K562 (cell line): ENCODE data around the gene BTBD18. TPM values are rescaled to one million over a fixed set of nuclear protein-coding genes. Genes with fewer than 3 reads are reported as not detected.

Experiments
- BRD9 ChIP-seq: fragments of 450-650 bp; IDR thresholded peaks from 2 replicates; pipeline ENCODE4 v1.6.1; 2018; ENCODE audit warnings: low read depth; ENCODE audit not compliant: partially characterized antibody
- CEBPZ ChIP-seq: fragments of 150-350 bp; IDR thresholded peaks from 2 replicates; pipeline ENCODE4 v1.6.1; 2014; ENCODE audit warnings: low read depth, mild to moderate bottlenecking, low read length, borderline replicate concordance
- CREB3L1 ChIP-seq: fragments of 450-650 bp; IDR thresholded peaks from 2 replicates; pipeline ENCODE4 v1.6.1; 2014; ENCODE audit warnings: low read depth, mild to moderate bottlenecking, moderate library complexity, borderline replicate concordance
- CREB5 ChIP-seq: fragments of 250-450 bp; sonication (Bioruptor Pico); IDR thresholded peaks from 2 replicates; pipeline ENCODE4 v1.5.0; 2020; ENCODE audit warnings: mild to moderate bottlenecking
- FOXK2 ChIP-seq, 2 experiments: fragments of 450-650 bp; IDR thresholded peaks in 1 of 2; conservative IDR thresholded peaks in 1 of 2; 2 replicates each; pipeline ENCODE4 v1.6.1; 2016; ENCODE audit warnings: low read depth in 2 of 2, mild to moderate bottlenecking in 1 of 2
- MCM5 ChIP-seq: fragments of 450-650 bp; IDR thresholded peaks from 2 replicates; pipeline ENCODE4 v1.6.1; 2016; ENCODE audit warnings: low read depth
- MECOM ChIP-seq: fragments of 250-450 bp; sonication (Bioruptor Pico); IDR thresholded peaks from 2 replicates; pipeline ENCODE4 v1.8.0; 2022; ENCODE audit warnings: inconsistent platforms
- NELFE ChIP-seq: IDR thresholded peaks from 2 replicates; pipeline ENCODE4 v1.6.1; 2011; ENCODE audit warnings: mild to moderate bottlenecking; ENCODE audit not compliant: insufficient read depth, insufficient read length
- POLR2G ChIP-seq: fragments of 200-400 bp; formaldehyde crosslinking; IDR thresholded peaks from 2 replicates; pipeline ENCODE4 v1.6.1; 2017; ENCODE audit warnings: low read depth, mild to moderate bottlenecking, antibody characterized with exemption, low read length, moderate library complexity
- RFX5 ChIP-seq: IDR thresholded peaks from 2 replicates; pipeline ENCODE4 v1.6.1; 2011; ENCODE audit warnings: low read depth, mild to moderate bottlenecking, improper control_type of control experiment, low read length
- TFAM ChIP-seq: fragments of 250-450 bp; sonication (Bioruptor Pico); conservative IDR thresholded peaks from 2 replicates; pipeline ENCODE4 v1.5.0; 2021; ENCODE audit warnings: mild to moderate bottlenecking, moderate library complexity
- ZBTB12 ChIP-seq: fragments of 250-450 bp; sonication (Bioruptor Pico); IDR thresholded peaks from 2 replicates; pipeline ENCODE4 v1.4.0; 2020
- ZHX1 ChIP-seq: fragments of 150-350 bp; conservative IDR thresholded peaks from 2 replicates; pipeline ENCODE4 v1.6.1; 2014; ENCODE audit warnings: low read length
- ZNF57 ChIP-seq: fragments of 450-650 bp; formaldehyde crosslinking; IDR thresholded peaks from 2 replicates; pipeline ENCODE4 v1.4.0; 2020; ENCODE audit warnings: mild to moderate bottlenecking, moderate library complexity
- ZNF668 ChIP-seq: fragments of 250-450 bp; sonication (Bioruptor Pico); IDR thresholded peaks from 2 replicates; pipeline ENCODE4 v1.8.0; 2022; ENCODE audit warnings: mild to moderate bottlenecking, inconsistent platforms
- ZNF77 ChIP-seq: fragments of 250-450 bp; sonication (Bioruptor Pico); IDR thresholded peaks from 2 replicates; pipeline ENCODE4 v1.5.0; 2020
- polyA plus RNA-seq, 8 experiments: library from polyadenylated mRNA; depleted of rRNA in 4 of 8; stranded (reverse) in 5 of 8; unstranded in 3 of 8; fragments of >200 nt; fragmentation: Nextera tagmentation in 2 of 8; fragmentation: Illumina TruSeq in 1 of 8; extraction: Ambion mirVana in 2 of 8; extraction: Trizol in 1 of 8; gene quantifications; 2 replicates each; pipeline versions ENCODE4 v1.2.1 to v1.2.3, GENCODE V29; 2011 to 2014; ENCODE audit warnings: inconsistent platforms in 1 of 8, missing spikeins in 1 of 8
- total RNA-seq, 7 experiments: library from RNA; depleted of rRNA in 6 of 7; stranded (reverse); fragments of >200 nt in 6 of 7; fragmentation: Illumina TruSeq in 2 of 7; extraction: Trizol in 2 of 7; gene quantifications; 2 replicates each; pipeline versions ENCODE4 v1.2.1 to v1.2.3, GENCODE V29; 2011 to 2021; ENCODE audit warnings: low replicate concordance in 1 of 7

BTBD18 gene
- total and polyA plus RNA-seq, 9 of the 15 experiments (the other 6 are each of a cell fraction or from before 2014, with no cell fraction given) = 0.06 TPM; not detected in 8

GRCh38 chr11:57741132-57742086 lies 10.2 kb downstream of the BTBD18 start, which contains the start of gene SELENOH (continued):
- TF ChIP-seq CREB3L1 (peak; percentile 90), NELFE (no peak), MCM5 (no peak), RFX5 (peak; percentile 76), ZNF57 (CRISPR knock-in tag) (no peak), FOXK2 (conservative IDR thresholded peaks at IDR 0.05 in 1 of 2, IDR thresholded peaks at IDR 0.05 in 1 of 2; ENCODE audit: low read depth in 2 of 2) (peak; percentile 94 to 98), ZNF668 (CRISPR knock-in tag) (no peak), CEBPZ (no peak), ZBTB12 (CRISPR knock-in tag) (no peak), POLR2G (peak; percentile 99), TFAM (CRISPR knock-in tag) (no peak), CREB5 (no peak), ZHX1 (peak; percentile 72; the same call in 1 of the 2 replicates), BRD9 (peak; percentile 32), MECOM (no peak), ZNF77 (no peak)
